HS-5 (cell line): ENCODE results near the gene PAF1.

Experiments
- DNase-seq: peaks from one replicate; pipeline ENCODE4 v3.0.0-alpha.2; 2012; ENCODE audit warnings: low read depth

The PAF1 gene

GRCh38 chr19:39416152-39417120, 25.5 kb upstream of the PAF1 start:
- no peak for DNase-seq

- DNase-seq = no peak
Observed at GRCh38 chr19:39415111-39416046, 24.5 kb upstream of the PAF1 start.

GRCh38 chr19:39413911-39414608, 23.2 kb upstream of the PAF1 start:
- no peak for DNase-seq

GRCh38 chr19:39413272-39413910, 22.5 kb upstream of the PAF1 start:
- no peak for DNase-seq

- no peak for DNase-seq
Observed at GRCh38 chr19:39412867-39413271, 22.0 kb upstream of the PAF1 start.

GRCh38 chr19:39412100-39412866, 21.4 kb upstream of the PAF1 start, which contains the start of gene PLEKHG2:
TSS of gene PLEKHG2 (plus strand) at chr19:39412669. CDS start at chr19:39414087, 1,418 bp downstream.
- DNase-seq = peak; percentile 99

- peak; percentile 92 for DNase-seq
Observed at GRCh38 chr19:39411832-39412099, 20.9 kb upstream of the PAF1 start.

- DNase-seq = no peak
Observed at GRCh38 chr19:39411081-39411831, 20.4 kb upstream of the PAF1 start.

GRCh38 chr19:39410831-39411080, 19.9 kb upstream of the PAF1 start:
- no peak for DNase-seq

- DNase-seq = no peak
Observed at GRCh38 chr19:39410017-39410830, 19.3 kb upstream of the PAF1 start.

- DNase-seq = no peak
Observed at GRCh38 chr19:39409208-39410016, 18.5 kb upstream of the PAF1 start.

GRCh38 chr19:39408392-39409207, 17.7 kb upstream of the PAF1 start:
- no peak for DNase-seq

GRCh38 chr19:39407660-39408391, 16.9 kb upstream of the PAF1 start:
- DNase-seq = no peak

GRCh38 chr19:39407410-39407659, 16.4 kb upstream of the PAF1 start:
- no peak for DNase-seq

GRCh38 chr19:39406656-39407409, 15.9 kb upstream of the PAF1 start, which contains the start of gene ZFP36:
TSS of gene ZFP36 (plus strand) at chr19:39406847. CDS start at chr19:39406905, 58 bp downstream.
- no peak for DNase-seq

GRCh38 chr19:39405958-39406655, 15.2 kb upstream of the PAF1 start:
- DNase-seq = no peak
